Gastroesophageal sphincter (tissue), 4 donors: ENCODE results near the gene PDE12. TPM values are rescaled to one million over a fixed set of nuclear protein-coding genes. Genes with fewer than 3 reads are reported as not detected.

Source experiments
- ATAC-seq: fragments of 150-250 bp; one replicate; pipeline ENCODE4 v1.9.1; 2016; ENCODE audit warnings: mild to moderate bottlenecking, moderate library complexity
- H3K27ac ChIP-seq, 4 donors: fragments of 200-600 bp; sonication (generic) in 3 of 4; 1 replicate in 3 of 4; 2 replicates in 1 of 4; pipeline ENCODE4 v1.5.1; 2016 to 2019
- H3K27me3 ChIP-seq: fragments of 200-600 bp; sonication (generic); one replicate; pipeline ENCODE4 v1.5.1; 2019
- H3K36me3 ChIP-seq, 2 donors: fragments of 200-600 bp; sonication (generic); one replicate each; pipeline ENCODE4 v1.5.1; 2019; ENCODE audit warnings: control low read depth in 1 of 2
- H3K4me1 ChIP-seq, 3 donors: fragments of 200-600 bp; sonication (generic); 1 replicate in 2 of 3; 2 replicates in 1 of 3; pipeline ENCODE4 v1.5.1; 2016 to 2019; ENCODE audit warnings: control low read depth in 2 of 3
- H3K4me3 ChIP-seq, 2 donors: fragments of 200-600 bp; sonication (generic); one replicate each; pipeline ENCODE4 v1.5.1; 2019; ENCODE audit warnings: mild to moderate bottlenecking in 1 of 2, moderate library complexity in 1 of 2
- H3K9me3 ChIP-seq, 3 donors: fragments of 200-600 bp; sonication (generic); one replicate each; pipeline ENCODE4 v1.5.1; 2017 to 2019; ENCODE audit warnings: control low read depth in 2 of 3
- EP300 ChIP-seq: sonication (generic); formaldehyde crosslinking; IDR thresholded peaks from one replicate; pipeline ENCODE4 v1.6.1; 2017; ENCODE audit warnings: antibody characterized with exemption, mild to moderate bottlenecking
- POLR2A ChIP-seq, 2 donors: fragments of 450-650 bp; IDR thresholded peaks; one replicate each; pipeline ENCODE4 v1.6.1; 2017; ENCODE audit warnings: antibody characterized with exemption in 2 of 2, mild to moderate bottlenecking in 2 of 2, moderate library complexity in 1 of 2
- POLR2AphosphoS5 ChIP-seq: sonication (generic); formaldehyde crosslinking; IDR thresholded peaks from one replicate; pipeline ENCODE4 v1.6.1; 2017; ENCODE audit warnings: antibody characterized with exemption
- WGBS, 2 donors: methylation state at CpG; one replicate each; pipeline ENCODE4 v1.1.5; 2018; ENCODE audit warnings: low coverage in 1 of 2; 5-methylcytosine and 5-hydroxymethylcytosine counted together
- total RNA-seq, 4 donors: library from RNA; depleted of rRNA; stranded (reverse); fragments of >200 nt; gene quantifications; one replicate each; pipeline ENCODE4 v1.1.0, GENCODE V29; 2016
- TF ChIP-seq, protein P1 (sequence below), 4 experiments: fragments of 200-600 bp in 2 of 4; fragments of 450-650 bp in 2 of 4; sonication (generic) in 1 of 4; IDR thresholded peaks; one replicate each; pipeline ENCODE4 v1.5.1; 2017 to 2019; ENCODE audit warnings: antibody characterized with exemption in 4 of 4, mild to moderate bottlenecking in 2 of 4, moderate library complexity in 2 of 4

PDE12 gene
- total RNA-seq, 4 donors from 2014 or later: 16.0 to 29.9 (median 21.7) TPM

DNA sequence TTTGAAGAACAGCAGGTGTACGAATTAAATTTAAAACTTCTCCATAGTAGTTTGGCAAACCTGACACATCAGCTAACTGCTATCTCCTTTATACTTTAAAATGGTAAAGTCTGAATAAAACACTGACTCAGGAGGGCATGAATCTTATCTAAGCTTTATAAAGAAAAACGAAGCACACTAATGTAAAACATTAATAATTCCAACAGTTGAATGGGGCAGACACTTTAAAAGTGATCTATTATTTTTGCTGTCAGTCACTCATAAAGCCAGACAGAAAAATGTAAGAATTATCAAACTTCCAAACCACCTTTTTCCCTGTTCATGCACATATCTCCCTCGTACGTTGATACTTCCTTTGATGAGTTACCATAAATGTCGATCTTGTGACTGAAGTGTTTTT is 38.5 kb downstream of the PDE12 start:
- Histone ChIP-seq H3K27me3 (no peaks in the 10 kb centered on the region), H3K9me3 (no peaks in the 10 kb centered on the region), H3K27ac (peak overlapping the region in 2 of 4 donors; percentile 96 to 97), H3K4me1 (peaks cover 0 to 68% (median 36%) of the 10 kb centered on the region in 3 donors), H3K36me3 (no peaks in the 10 kb centered on the region), H3K4me3 (peak overlapping the region in 1 of 2 donors; percentile 83)
- no peak for ATAC-seq
- no peak for TF ChIP-seq POLR2AphosphoS5
- TF ChIP-seq EP300: no peak
- TF ChIP-seq POLR2A (IDR thresholded peaks at IDR 0.05): no peak
- TF ChIP-seq, protein P1, sequence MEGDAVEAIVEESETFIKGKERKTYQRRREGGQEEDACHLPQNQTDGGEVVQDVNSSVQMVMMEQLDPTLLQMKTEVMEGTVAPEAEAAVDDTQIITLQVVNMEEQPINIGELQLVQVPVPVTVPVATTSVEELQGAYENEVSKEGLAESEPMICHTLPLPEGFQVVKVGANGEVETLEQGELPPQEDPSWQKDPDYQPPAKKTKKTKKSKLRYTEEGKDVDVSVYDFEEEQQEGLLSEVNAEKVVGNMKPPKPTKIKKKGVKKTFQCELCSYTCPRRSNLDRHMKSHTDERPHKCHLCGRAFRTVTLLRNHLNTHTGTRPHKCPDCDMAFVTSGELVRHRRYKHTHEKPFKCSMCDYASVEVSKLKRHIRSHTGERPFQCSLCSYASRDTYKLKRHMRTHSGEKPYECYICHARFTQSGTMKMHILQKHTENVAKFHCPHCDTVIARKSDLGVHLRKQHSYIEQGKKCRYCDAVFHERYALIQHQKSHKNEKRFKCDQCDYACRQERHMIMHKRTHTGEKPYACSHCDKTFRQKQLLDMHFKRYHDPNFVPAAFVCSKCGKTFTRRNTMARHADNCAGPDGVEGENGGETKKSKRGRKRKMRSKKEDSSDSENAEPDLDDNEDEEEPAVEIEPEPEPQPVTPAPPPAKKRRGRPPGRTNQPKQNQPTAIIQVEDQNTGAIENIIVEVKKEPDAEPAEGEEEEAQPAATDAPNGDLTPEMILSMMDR (IDR thresholded peaks at IDR 0.05): no peak
- WGBS, 2 donors: 21 to 25% methylated on average over 5 of the region's 5 CpGs

DNA sequence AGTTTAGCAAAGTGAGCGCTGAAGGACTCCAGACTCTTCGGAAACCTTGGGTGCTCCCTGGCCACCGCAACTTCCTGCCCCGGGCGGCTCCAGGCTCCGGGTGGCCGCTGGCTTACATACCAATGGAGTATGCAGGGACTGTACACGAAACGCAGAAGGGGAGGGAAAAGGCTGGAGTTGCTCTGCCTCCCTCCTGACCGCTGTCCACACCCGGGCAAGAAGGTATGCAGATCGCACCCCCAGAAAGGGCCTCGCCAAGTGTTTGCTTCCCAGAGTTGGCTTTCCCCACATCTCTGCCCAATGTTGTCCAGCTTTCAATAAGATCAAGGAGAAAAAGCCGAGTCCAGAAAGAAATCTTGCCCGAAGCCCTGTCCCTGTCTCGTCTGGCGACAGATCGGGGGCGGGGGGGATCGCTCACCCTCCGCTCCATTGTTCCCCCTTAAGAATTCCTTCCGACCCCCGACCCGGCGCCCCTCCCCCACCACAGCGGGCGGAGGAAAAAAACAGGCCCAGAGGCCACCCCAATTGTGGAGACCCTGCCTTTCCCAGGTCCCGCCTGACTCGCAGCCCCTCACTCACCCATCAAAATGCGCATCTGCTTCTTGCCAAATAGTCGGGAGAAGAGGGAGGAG is 40.5 kb downstream of the PDE12 start:
- Histone ChIP-seq H3K27ac (peak overlapping the region; percentile 96 to 98 (median 96)), H3K4me3 (peak overlapping the region; percentile 82 to 83), H3K36me3 (peaks cover 0 to 7% of the 10 kb centered on the region in 2 donors), H3K4me1 (peaks cover 0 to 58% (median 36%) of the 10 kb centered on the region in 3 donors), H3K9me3 (no peaks in the 10 kb centered on the region), H3K27me3 (no peaks in the 10 kb centered on the region)
- peak; percentile 41 to 50 for TF ChIP-seq POLR2A (IDR thresholded peaks at IDR 0.05)
- TF ChIP-seq, protein P1 (IDR thresholded peaks at IDR 0.05): no peak
- TF ChIP-seq POLR2AphosphoS5: peak; percentile 66
- no peak for TF ChIP-seq EP300
- 0 to 1% methylated on average over 9 to 16 of the region's 31 CpGs for WGBS, 2 donors
- peak; percentile 46 for ATAC-seq

DNA sequence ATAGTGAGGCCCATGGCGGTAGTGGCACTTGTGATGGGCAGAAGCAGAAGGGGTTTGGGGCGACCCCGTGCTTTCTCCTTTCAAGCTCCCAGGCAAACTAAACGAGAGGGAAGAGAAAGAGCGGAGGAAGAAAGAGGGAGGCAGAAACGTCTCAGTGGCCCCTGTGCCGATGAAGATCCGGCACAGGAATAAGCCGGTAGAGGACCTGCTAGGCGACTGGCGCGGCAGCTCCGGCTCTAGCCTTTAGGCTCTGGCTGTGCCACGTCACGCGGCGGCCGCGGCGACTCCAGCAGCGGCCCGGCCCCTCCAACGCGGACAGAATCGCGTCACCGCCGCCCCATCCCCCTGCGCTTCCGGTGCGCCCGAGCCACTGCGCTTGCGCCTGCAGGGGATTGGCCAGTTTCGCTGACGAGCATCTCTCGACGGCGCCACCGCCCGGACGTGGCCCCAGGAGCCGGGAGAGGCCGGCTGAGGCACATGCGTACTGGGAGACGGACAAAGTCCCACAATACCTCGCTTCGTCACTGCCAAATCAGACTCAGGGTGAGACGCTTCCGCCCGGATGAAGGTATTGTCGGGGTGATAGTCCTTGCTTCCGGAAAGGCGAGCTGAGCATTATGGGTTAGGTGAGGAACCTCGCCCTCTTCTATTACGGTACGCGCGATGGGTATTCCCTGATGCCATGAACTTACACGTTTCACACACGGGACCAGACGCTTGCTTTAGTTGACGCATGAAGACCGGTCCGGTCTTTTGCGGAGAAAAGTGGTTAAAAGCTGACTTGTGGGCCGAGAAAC is 41.3 kb downstream of the PDE12 start, which contains the start of gene ARF4:
ARF4 (minus strand) TSS at position 218 of the 797 bp plus-strand sequence; CDS start at position 14, 204 bp downstream.
- Histone ChIP-seq H3K27me3 (no peaks in the 10 kb centered on the region), H3K4me1 (peaks cover 0 to 51% (median 36%) of the 10 kb centered on the region in 3 donors), H3K4me3 (peak within 1 kb of the TSS; percentile 82 to 83), H3K9me3 (no peaks in the 10 kb centered on the region), H3K27ac (peak within 1 kb of the TSS; percentile 96 to 98 (median 96)), H3K36me3 (peaks cover 0 to 12% of the 10 kb centered on the region in 2 donors)
- peak; percentile 98 for ATAC-seq
- 0% methylated on average over 4 to 15 of the region's 67 CpGs for WGBS, 2 donors
- TF ChIP-seq, protein P1 (IDR thresholded peaks at IDR 0.05): peak in 1 of 4 experiments; percentile 26
- TF ChIP-seq EP300: no peak
- TF ChIP-seq POLR2A (IDR thresholded peaks at IDR 0.05): peak; percentile 98 to 99
- TF ChIP-seq POLR2AphosphoS5: peak; percentile 99

DNA sequence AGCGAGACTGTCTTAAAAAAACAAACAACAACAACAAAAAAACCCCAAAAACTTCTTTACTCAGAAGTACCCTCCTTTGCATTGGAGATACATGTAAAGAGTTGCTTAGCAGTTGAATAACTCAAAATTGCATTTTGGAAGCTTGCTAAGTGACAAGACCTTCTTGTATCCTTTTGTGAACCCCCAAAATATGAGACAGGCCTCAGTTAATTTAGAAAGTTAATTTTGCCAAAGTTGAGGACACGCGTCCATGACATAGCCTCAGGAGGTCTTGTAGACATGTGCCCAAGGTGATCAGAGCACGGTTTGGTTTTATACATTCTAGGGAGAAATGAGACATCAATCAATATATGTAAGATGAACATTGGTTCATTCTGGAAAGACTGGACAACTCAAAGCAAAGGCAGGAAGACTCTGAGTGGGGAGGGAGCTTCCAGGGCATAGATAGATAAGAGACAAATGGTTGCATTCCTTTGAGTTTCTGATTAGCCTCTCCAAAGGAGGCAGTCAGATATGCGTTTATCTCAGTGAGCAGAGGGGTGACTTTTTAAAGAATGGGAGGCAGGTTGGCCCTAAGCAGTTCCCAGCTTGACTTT is 42.8 kb downstream of the PDE12 start:
- no peak for ATAC-seq
- no peaks in the 10 kb centered on the region for H3K9me3 ChIP-seq
- H3K36me3 ChIP-seq: peaks cover 0 to 17% of the 10 kb centered on the region in 2 donors
- TF ChIP-seq EP300 (no peak), POLR2AphosphoS5 (no peak), POLR2A (IDR thresholded peaks at IDR 0.05) (no peak)
- TF ChIP-seq, protein P1 (IDR thresholded peaks at IDR 0.05): no peak
- WGBS, 2 donors: 55 to 69% methylated on average over 4 of the region's 5 CpGs
- peak overlapping the region; percentile 96 to 98 (median 96) for H3K27ac ChIP-seq
- peak overlapping the region; percentile 63 to 83 for H3K4me3 ChIP-seq
- peaks cover 0 to 35% (median 23%) of the 10 kb centered on the region in 3 donors for H3K4me1 ChIP-seq
- no peaks in the 10 kb centered on the region for H3K27me3 ChIP-seq
